Measurements from ENCODE around the gene MOCS1.

- TF ChIP-seq CTCF (IDR thresholded peaks at IDR 0.05): no peak
- no peak for TF ChIP-seq POLR2A (IDR thresholded peaks at IDR 0.05)
Observed at GRCh38 chr6:39882531-39882899, 51.7 kb downstream of the MOCS1 start.
